CD4-positive, alpha-beta T cell (primary cell): Measurements from ENCODE around the gene SLCO2B1. TPM values are rescaled to one million over a fixed set of nuclear protein-coding genes. Genes with fewer than 3 reads are reported as not detected.

ENCODE experiments used
- ATAC-seq: fragments of 200-7000 bp; cut with Tn5 transposase; one replicate; pipeline ENCODE4 v1.10.0; 2022; ENCODE audit warnings: mild to moderate bottlenecking; ENCODE audit not compliant: poor library complexity
- CTCF ChIA-PET: fragments of 350-600 bp; sonication (Branson Sonifier 250); formaldehyde crosslinking; loops from one replicate; lab custom pipeline; 2021; ENCODE audit warnings: antibody characterized with exemption, inconsistent platforms; lab: Charles Lee
- POLR2A ChIA-PET: fragments of 350-600 bp; sonication (Branson Sonifier 250); formaldehyde crosslinking; loops from one replicate; lab custom pipeline; 2021; ENCODE audit warnings: antibody characterized with exemption, inconsistent platforms; lab: Charles Lee
- DNase-seq, 14 experiments: peaks; one replicate each; pipeline ENCODE4 v3.0.0-alpha.2; 2013 to 2020; ENCODE audit warnings: mixed read lengths in 2 of 14
- H3K27ac ChIP-seq, 2 donors: one replicate each; pipeline versions ENCODE4 v1.5.1 to v1.7.0; 2013; ENCODE audit warnings: low read length in 2 of 2, low read depth in 1 of 2, mild to moderate bottlenecking in 1 of 2
- H3K27me3 ChIP-seq, 2 experiments: 1 replicate in 1 of 2; 2 replicates in 1 of 2; pipeline versions ENCODE4 v1.6.1 to v1.7.0; 2013; ENCODE audit warnings: low read length in 2 of 2, control low read depth in 1 of 2, mild to moderate bottlenecking in 1 of 2, moderate library complexity in 1 of 2; ENCODE audit not compliant: insufficient read depth in 2 of 2, control insufficient read depth in 1 of 2
- H3K36me3 ChIP-seq: one replicate; pipeline ENCODE4 v1.6.1; 2013; ENCODE audit warnings: low read length, control low read depth; ENCODE audit not compliant: insufficient read depth
- H3K4me1 ChIP-seq: one replicate; pipeline ENCODE4 v1.6.1; 2013; ENCODE audit warnings: low read length, control low read depth; ENCODE audit not compliant: insufficient read depth
- H3K4me3 ChIP-seq: one replicate; pipeline ENCODE4 v1.5.1; 2013; ENCODE audit warnings: mild to moderate bottlenecking, low read length, moderate library complexity
- H3K9me3 ChIP-seq, 2 experiments: 1 replicate in 1 of 2; 2 replicates in 1 of 2; pipeline versions ENCODE4 v1.6.1 to v1.7.0; 2013; ENCODE audit warnings: low read length in 2 of 2, mild to moderate bottlenecking in 2 of 2, control low read depth in 1 of 2, moderate library complexity in 1 of 2; ENCODE audit not compliant: control insufficient read depth in 1 of 2, insufficient read depth in 1 of 2
- H3K27ac Mint-ChIP-seq: one replicate; pipeline ENCODE4 v1.8.0; 2020; ENCODE audit warnings: mixed read lengths
- H3K27me3 Mint-ChIP-seq: one replicate; pipeline ENCODE4 v1.8.0; 2021; ENCODE audit warnings: mixed read lengths
- H3K36me3 Mint-ChIP-seq: one replicate; pipeline ENCODE4 v1.8.0; 2021; ENCODE audit warnings: low read depth, mixed read lengths
- H3K4me1 Mint-ChIP-seq: one replicate; pipeline ENCODE4 v1.8.0; 2021; ENCODE audit warnings: low read depth, mixed read lengths
- H3K4me3 Mint-ChIP-seq: one replicate; pipeline ENCODE4 v1.8.0; 2020; ENCODE audit warnings: mild to moderate bottlenecking, mixed read lengths
- H3K9me3 Mint-ChIP-seq: one replicate; pipeline ENCODE4 v1.8.0; 2020; ENCODE audit warnings: mixed read lengths
- intact Hi-C, 2 experiments: fragments of 100-400 bp; cut with DNase I in 1 of 2; cut with micrococcal nuclease in 1 of 2; formaldehyde crosslinking; loops; one replicate each; pipeline versions ENCODE4 v1.15.1 to v1.9.0; 2023 to 2025; cut with DNase I, micrococcal nuclease
- total RNA-seq, 174 experiments: library from RNA in 2 of 174; stranded (reverse) in 2 of 174; gene quantifications; one replicate each; pipeline ENCODE4 v1.2.3 and lab custom pipeline; 2021 to 2026
- TF ChIP-seq, protein P1 (sequence below): fragments of 200-600 bp; IDR thresholded peaks from one replicate; pipeline ENCODE4 v1.8.0; 2022; ENCODE audit warnings: antibody characterized with exemption, mild to moderate bottlenecking

SLCO2B1 gene
- total RNA-seq, 2 experiments from 2014 or later = not detected

DNA sequence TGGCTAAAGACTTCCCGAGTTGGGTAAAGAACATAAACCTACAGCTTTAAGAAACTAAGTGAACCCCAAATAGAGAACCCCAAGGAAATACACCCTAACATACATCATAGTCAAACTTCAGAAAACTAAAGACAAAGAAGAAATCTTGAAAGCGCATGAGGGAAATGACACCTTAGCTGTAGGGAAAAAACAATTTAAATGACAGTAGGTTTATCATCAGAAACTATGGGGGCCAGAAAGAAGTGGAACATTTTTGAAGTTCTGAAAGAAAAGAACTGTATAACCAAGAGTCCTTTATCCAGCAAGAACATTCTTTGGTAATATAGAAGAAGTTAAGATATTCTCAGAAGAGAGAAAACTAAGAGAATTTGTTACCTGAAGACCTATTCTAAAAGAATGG is 38.7 kb upstream of the SLCO2B1 start:
- ATAC-seq = no peak
- Histone ChIP-seq H3K27ac (no peak overlapping the region), H3K27me3 (no peaks in the 10 kb centered on the region), H3K9me3 (peaks cover 5% of the 10 kb centered on the region in 2 experiments), H3K4me3 (no peak overlapping the region), H3K4me1 (no peaks in the 10 kb centered on the region), H3K36me3 (no peaks in the 10 kb centered on the region)
- POLR2A ChIA-PET = no interaction called here
- Mint-ChIP-seq H3K9me3 (peaks cover 19% of the 10 kb centered on the region), H3K4me1 (no peaks in the 10 kb centered on the region), H3K36me3 (no peaks in the 10 kb centered on the region), H3K4me3 (no peak overlapping the region), H3K27ac (no peak overlapping the region), H3K27me3 (peaks cover 22% of the 10 kb centered on the region)
- CTCF ChIA-PET = no interaction called here
- intact Hi-C loops = no loop called here
- TF ChIP-seq, protein P1, sequence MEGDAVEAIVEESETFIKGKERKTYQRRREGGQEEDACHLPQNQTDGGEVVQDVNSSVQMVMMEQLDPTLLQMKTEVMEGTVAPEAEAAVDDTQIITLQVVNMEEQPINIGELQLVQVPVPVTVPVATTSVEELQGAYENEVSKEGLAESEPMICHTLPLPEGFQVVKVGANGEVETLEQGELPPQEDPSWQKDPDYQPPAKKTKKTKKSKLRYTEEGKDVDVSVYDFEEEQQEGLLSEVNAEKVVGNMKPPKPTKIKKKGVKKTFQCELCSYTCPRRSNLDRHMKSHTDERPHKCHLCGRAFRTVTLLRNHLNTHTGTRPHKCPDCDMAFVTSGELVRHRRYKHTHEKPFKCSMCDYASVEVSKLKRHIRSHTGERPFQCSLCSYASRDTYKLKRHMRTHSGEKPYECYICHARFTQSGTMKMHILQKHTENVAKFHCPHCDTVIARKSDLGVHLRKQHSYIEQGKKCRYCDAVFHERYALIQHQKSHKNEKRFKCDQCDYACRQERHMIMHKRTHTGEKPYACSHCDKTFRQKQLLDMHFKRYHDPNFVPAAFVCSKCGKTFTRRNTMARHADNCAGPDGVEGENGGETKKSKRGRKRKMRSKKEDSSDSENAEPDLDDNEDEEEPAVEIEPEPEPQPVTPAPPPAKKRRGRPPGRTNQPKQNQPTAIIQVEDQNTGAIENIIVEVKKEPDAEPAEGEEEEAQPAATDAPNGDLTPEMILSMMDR = no peak
- no peak for DNase-seq

DNA sequence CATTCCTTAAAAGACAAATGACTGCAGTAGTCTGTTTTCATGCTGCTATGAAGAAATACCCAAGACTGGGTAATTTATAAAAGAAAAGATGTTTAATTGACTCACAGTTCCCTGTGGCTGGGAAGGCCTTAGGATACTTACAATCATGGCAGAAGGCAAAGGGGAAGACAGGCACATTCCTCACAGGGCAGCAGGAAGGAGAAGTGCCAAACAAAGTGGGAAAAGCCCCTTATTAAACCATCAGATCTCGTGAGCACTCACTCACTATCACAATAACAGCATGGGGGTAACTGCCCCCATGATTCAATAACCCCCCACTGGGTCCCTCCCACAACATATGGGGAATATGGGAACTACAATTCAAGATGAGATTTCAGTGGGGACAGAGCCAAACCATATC is 37.9 kb upstream of the SLCO2B1 start:
- Mint-ChIP-seq H3K9me3 (peaks cover 19% of the 10 kb centered on the region), H3K4me1 (no peaks in the 10 kb centered on the region), H3K27ac (no peak overlapping the region), H3K36me3 (no peaks in the 10 kb centered on the region), H3K27me3 (peaks cover 19% of the 10 kb centered on the region), H3K4me3 (no peak overlapping the region)
- ATAC-seq (no peak), DNase-seq (no peak)
- Histone ChIP-seq H3K9me3 (peaks cover 5% of the 10 kb centered on the region in 2 experiments), H3K36me3 (no peaks in the 10 kb centered on the region), H3K27ac (no peak overlapping the region), H3K4me3 (no peak overlapping the region), H3K4me1 (no peaks in the 10 kb centered on the region), H3K27me3 (peaks cover 0 to under 1% of the 10 kb centered on the region in 2 experiments)
- intact Hi-C loops = no loop called here
- POLR2A ChIA-PET = no interaction called here
- CTCF ChIA-PET = no interaction called here
- TF ChIP-seq, protein P1 = no peak

DNA sequence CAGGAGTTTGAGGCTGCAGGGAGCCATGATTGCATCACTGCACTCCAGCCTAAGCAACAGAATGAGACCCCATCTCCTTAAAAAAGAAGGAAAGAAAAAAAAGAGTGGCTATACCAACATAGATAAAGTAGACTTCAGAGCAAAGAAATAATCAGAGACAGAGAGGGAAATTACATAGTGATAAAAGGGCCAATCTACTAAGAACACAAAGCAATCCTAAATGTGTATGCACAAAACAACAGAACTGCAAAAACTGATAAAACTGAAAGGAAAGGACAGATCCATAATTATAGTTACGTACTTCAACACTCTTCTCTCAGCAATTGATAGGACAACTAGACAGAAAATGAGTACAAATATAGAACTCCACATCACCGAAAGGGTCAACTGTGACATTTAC is 36.4 kb upstream of the SLCO2B1 start:
- Mint-ChIP-seq H3K9me3 (peaks cover 19% of the 10 kb centered on the region), H3K27ac (no peak overlapping the region), H3K27me3 (peaks cover 30% of the 10 kb centered on the region), H3K4me3 (no peak overlapping the region), H3K4me1 (no peaks in the 10 kb centered on the region), H3K36me3 (no peaks in the 10 kb centered on the region)
- Histone ChIP-seq H3K27me3 (peaks cover 2 to 6% of the 10 kb centered on the region in 2 experiments), H3K27ac (no peak overlapping the region), H3K36me3 (no peaks in the 10 kb centered on the region), H3K9me3 (peaks cover 5% of the 10 kb centered on the region in 2 experiments), H3K4me3 (no peak overlapping the region), H3K4me1 (no peaks in the 10 kb centered on the region)
- no peak for ATAC-seq
- DNase-seq = no peak
- POLR2A ChIA-PET = no interaction called here
- intact Hi-C loops = no loop called here
- CTCF ChIA-PET = no interaction called here
- TF ChIP-seq, protein P1 = no peak
